Motor neuron (in vitro differentiated cells): Measurements from ENCODE around the gene THOP1. TPM values are rescaled to one million over a fixed set of nuclear protein-coding genes. Genes with fewer than 3 reads are reported as not detected.

ENCODE experiments used
- ATAC-seq, 8 experiments: fragments of 200-7000 bp; cut with Tn5 transposase; replicated peaks in 6 of 8; 2 replicates each; pipeline ENCODE4 v1.8.0; 2021; ENCODE audit warnings: mild to moderate bottlenecking in 8 of 8, moderate library complexity in 8 of 8
- H3K27ac ChIP-seq, 2 donors: fragments of 250-450 bp; sonication (Bioruptor Pico); 2 replicates each; pipeline ENCODE4 v1.9.0; 2021; ENCODE audit warnings: antibody characterized with exemption in 2 of 2, mild to moderate bottlenecking in 2 of 2, moderate library complexity in 1 of 2
- H3K4me1 ChIP-seq, 2 donors: fragments of 250-450 bp; sonication (Bioruptor Pico); replicated peaks in 1 of 2; 2 replicates each; pipeline ENCODE4 v1.6.1; 2021; ENCODE audit warnings: antibody characterized with exemption in 2 of 2, mild to moderate bottlenecking in 2 of 2, moderate library complexity in 1 of 2
- H3K4me3 ChIP-seq, 5 donors: fragments of 250-450 bp; sonication (Bioruptor Pico); 2 replicates each; pipeline ENCODE4 v1.9.0; 2021; ENCODE audit warnings: antibody characterized with exemption in 5 of 5, mild to moderate bottlenecking in 5 of 5, moderate library complexity in 4 of 5
- WGBS, 10 experiments: fragments of 450-650 bp; shearing (Covaris generic); methylation state at CpG; one replicate each; pipeline ENCODE4 v1.0.0; 2022; 5-methylcytosine and 5-hydroxymethylcytosine counted together
- in situ Hi-C, 9 experiments: fragments of 400-800 bp; cut with MboI; loops; one replicate each; pipeline ENCODE4 v1.15.0; 2021; ENCODE audit warnings: low sequenced_read_pairs in 9 of 9, low pct_unique_long_range_greater_than_20kb in 2 of 9; ENCODE audit not compliant: unreplicated experiment in 9 of 9
- total RNA-seq, 8 experiments: library from RNA; unstranded; fragments of 300-600 nt; gene quantifications; 2 replicates each; pipeline versions ENCODE4 v1.2.3 to v1.2.4, GENCODE V29; 2022

Gene THOP1
- 100 to 1,000 TPM in 1 of 8 experiments, 10 to 100 TPM in 7; 27.5 to 108 (median 41.7) TPM for total RNA-seq

- in situ Hi-C loops: no loop called here
- H3K4me1 ChIP-seq: peaks cover 25% of the 10 kb centered on the region in 2 donors
- ATAC-seq: peak; percentile 78 to 88 (median 81)
- peak within 1 kb of the TSS; percentile 80 to 86 for H3K27ac ChIP-seq
- H3K4me3 ChIP-seq: peak within 1 kb of the TSS; percentile 62 to 88 (median 74)
- WGBS, 10 experiments: 0% methylated on average over 1 to 15 of the region's 78 CpGs; no CpG with 5 or more reads in 7 of the 10 experiments
Observed at GRCh38 chr19:2785244-2785997, at the start of gene THOP1. THOP1 (plus strand) TSS chr19:2785503; CDS start chr19:2785663, 160 bp downstream.

GRCh38 chr19:2736550-2737190, 48.6 kb upstream of the THOP1 start:
- in situ Hi-C loops: no loop called here
- WGBS, 10 experiments: 80 to 100% (median 98%) methylated on average over 1 to 10 of the region's 15 CpGs; no CpG with 5 or more reads in 3 of the 10 experiments
- no peak overlapping the region for H3K27ac ChIP-seq
- ATAC-seq: no peak
- H3K4me3 ChIP-seq: no peak overlapping the region
- H3K4me1 ChIP-seq: peaks cover 11 to 16% of the 10 kb centered on the region in 2 donors

- H3K27ac ChIP-seq: peak within 1 kb of the TSS; percentile 66 to 87
- H3K4me1 ChIP-seq: peaks cover 2 to 4% of the 10 kb centered on the region in 2 donors
- WGBS, 10 experiments: 0 to 4% (median 2%) methylated on average over 3 to 11 of the region's 64 CpGs; no CpG with 5 or more reads in 4 of the 10 experiments
- peak within 1 kb of the TSS; percentile 69 to 92 (median 85) for H3K4me3 ChIP-seq
- in situ Hi-C loops: loop anchor here in 1 of 9 experiments (10.0 kb wide), 1 partner anchor 85 kb away; no protein-coding TSS in a partner anchor
- ATAC-seq: peak; percentile 98 to 100 (median 99)
Observed at GRCh38 chr19:2739602-2740313, 45.5 kb upstream of the THOP1 start, which contains the start of gene SLC39A3. SLC39A3 (minus strand) TSS chr19:2740017; CDS start chr19:2737257, 2,760 bp downstream.

- in situ Hi-C loops: loop anchor here in 1 of 9 experiments (10.0 kb wide), 1 partner anchor 85 kb away; no protein-coding TSS in a partner anchor
- WGBS, 10 experiments: 23 to 97% (median 59%) methylated on average over 3 to 13 of the region's 13 CpGs; no CpG with 5 or more reads in 2 of the 10 experiments
- H3K4me3 ChIP-seq: peak overlapping the region; percentile 3 to 92 (median 80)
- H3K27ac ChIP-seq: no peak overlapping the region
- peaks cover 0 to 4% of the 10 kb centered on the region in 2 donors for H3K4me1 ChIP-seq
- no peak for ATAC-seq
Observed at GRCh38 chr19:2740314-2740656, 45.0 kb upstream of the THOP1 start.

- H3K4me3 ChIP-seq: no peak overlapping the region
- peaks cover 0 to 4% of the 10 kb centered on the region in 2 donors for H3K4me1 ChIP-seq
- no peak for ATAC-seq
- 6 to 80% (median 47%) methylated on average over 1 to 8 of the region's 8 CpGs; no CpG with 5 or more reads in 1 of the 10 experiments for WGBS, 10 experiments
- in situ Hi-C loops: loop anchor here in 1 of 9 experiments (10.0 kb wide), 1 partner anchor 88 kb away; no protein-coding TSS in a partner anchor
- no peak overlapping the region for H3K27ac ChIP-seq
Observed at GRCh38 chr19:2743099-2743498, 42.2 kb upstream of the THOP1 start.

- Histone ChIP-seq H3K27ac (no peak overlapping the region), H3K4me3 (no peak overlapping the region), H3K4me1 (peaks cover 0 to 2% of the 10 kb centered on the region in 2 donors)
- WGBS, 10 experiments: 0 to 20% (median 11%) methylated on average over 1 to 4 of the region's 4 CpGs; no CpG with 5 or more reads in 2 of the 10 experiments
- no peak for ATAC-seq
- in situ Hi-C loops: loop anchor here in 1 of 9 experiments (10.0 kb wide), 1 partner anchor 89 kb away; no protein-coding TSS in a partner anchor
Observed at GRCh38 chr19:2744113-2744512, 41.2 kb upstream of the THOP1 start.

- in situ Hi-C loops: loop anchor here in 2 of 9 experiments (5.0 to 10.0 kb wide), 2 partner anchors 93 to 95 kb away; no protein-coding TSS in a partner anchor
Observed at GRCh38 chr19:2747349-2747748, 38.0 kb upstream of the THOP1 start.

GRCh38 chr19:2750808-2751437, 34.4 kb upstream of the THOP1 start:
- Histone ChIP-seq H3K4me3 (no peak overlapping the region), H3K27ac (no peak overlapping the region), H3K4me1 (no peaks in the 10 kb centered on the region)
- in situ Hi-C loops: no loop called here
- ATAC-seq: no peak
- 30 to 100% (median 69%) methylated on average over 2 to 12 of the region's 17 CpGs; no CpG with 5 or more reads in 4 of the 10 experiments for WGBS, 10 experiments

More at GRCh38 chr19:2747349-2747748, 38.0 kb upstream of the THOP1 start:
- no peaks in the 10 kb centered on the region for H3K4me1 ChIP-seq
- H3K27ac ChIP-seq: no peak overlapping the region
- WGBS, 10 experiments: 0 to 100% (median 77%) methylated on average over 1 to 5 of the region's 7 CpGs; no CpG with 5 or more reads in 4 of the 10 experiments
- ATAC-seq: no peak
- H3K4me3 ChIP-seq: no peak overlapping the region

- H3K4me3 ChIP-seq: no peak overlapping the region
- ATAC-seq: no peak
- in situ Hi-C loops: no loop called here
- no peaks in the 10 kb centered on the region for H3K4me1 ChIP-seq
- H3K27ac ChIP-seq: no peak overlapping the region
- 79 to 88% (median 81%) methylated on average over 5 to 20 of the region's 21 CpGs; no CpG with 5 or more reads in 7 of the 10 experiments for WGBS, 10 experiments
Observed at GRCh38 chr19:2751438-2751830, 33.9 kb upstream of the THOP1 start.

GRCh38 chr19:2754659-2755447, 30.4 kb upstream of the THOP1 start:
- WGBS, 10 experiments: 60 to 100% (median 92%) methylated on average over 1 to 8 of the region's 43 CpGs; no CpG with 5 or more reads in 7 of the 10 experiments
- H3K4me3 ChIP-seq: no peak overlapping the region
- in situ Hi-C loops: no loop called here
- ATAC-seq: peak in 4 of 8 experiments; percentile 14 to 18 (median 15)
- no peak overlapping the region for H3K27ac ChIP-seq
- H3K4me1 ChIP-seq: no peaks in the 10 kb centered on the region

- in situ Hi-C loops: no loop called here
- H3K4me1 ChIP-seq: no peaks in the 10 kb centered on the region
- H3K27ac ChIP-seq: no peak overlapping the region
- ATAC-seq: peak in 2 of 8 experiments; percentile 1 to 8
- H3K4me3 ChIP-seq: no peak overlapping the region
- 100% methylated on average over 2 of the region's 16 CpGs; no CpG with 5 or more reads in 8 of the 10 experiments for WGBS, 10 experiments
Observed at GRCh38 chr19:2755448-2755705, 29.9 kb upstream of the THOP1 start.
